DND-41 (cell line): Measurements from ENCODE around the gene HADHB.

Experiments used
- ATAC-seq: fragments of 200-7000 bp; cut with Tn5 transposase; 3 replicates; pipeline ENCODE4 v1.9.1; 2021; ENCODE audit warnings: low read depth; ENCODE audit not compliant: insufficient read depth
- DNase-seq: peaks from one replicate; pipeline ENCODE4 v3.0.0-alpha.2; 2020
- H2AFZ ChIP-seq: 2 replicates; pipeline ENCODE4 v1.6.0; 2012; ENCODE audit warnings: low read depth, low read length
- H3K27ac ChIP-seq: 2 replicates; pipeline ENCODE4 v1.5.1; 2012; ENCODE audit warnings: low read length, inconsistent platforms
- H3K27me3 ChIP-seq: fragments of 200-600 bp; sonication (generic); 2 replicates; pipeline ENCODE4 v1.6.0; 2012; ENCODE audit warnings: low read length, mild to moderate bottlenecking, inconsistent platforms; ENCODE audit not compliant: insufficient read depth, poor library complexity
- H3K36me3 ChIP-seq: 2 replicates; pipeline ENCODE4 v1.5.1; 2012; ENCODE audit warnings: low read length, inconsistent platforms; ENCODE audit not compliant: insufficient read depth
- H3K4me1 ChIP-seq: 2 replicates; pipeline ENCODE4 v1.5.1; 2012; ENCODE audit warnings: mild to moderate bottlenecking, low read length; ENCODE audit not compliant: insufficient read depth
- H3K4me2 ChIP-seq: 2 replicates; pipeline ENCODE4 v1.6.0; 2012; ENCODE audit warnings: mild to moderate bottlenecking, moderate library complexity, low read length, inconsistent platforms; ENCODE audit not compliant: insufficient read depth
- H3K4me3 ChIP-seq, 2 experiments: fragments of 200-600 bp in 1 of 2; shearing (Covaris generic) in 1 of 2; 2 replicates each; pipeline ENCODE4 v1.5.1; 2012 to 2016; ENCODE audit warnings: inconsistent platforms in 2 of 2, low read length in 2 of 2, mild to moderate bottlenecking in 2 of 2, low read depth in 1 of 2, moderate library complexity in 1 of 2
- H3K79me2 ChIP-seq: 2 replicates; pipeline ENCODE4 v1.6.0; 2012; ENCODE audit warnings: low read length, inconsistent platforms; ENCODE audit not compliant: insufficient read depth
- H3K9ac ChIP-seq: 2 replicates; pipeline ENCODE4 v1.6.0; 2012; ENCODE audit warnings: low read depth, mild to moderate bottlenecking, inconsistent platforms, low read length, moderate library complexity
- H3K9me3 ChIP-seq: 2 replicates; pipeline ENCODE4 v1.5.1; 2012; ENCODE audit warnings: low read length, moderate library complexity, mild to moderate bottlenecking, inconsistent platforms; ENCODE audit not compliant: insufficient read depth, severe bottlenecking
- H4K20me1 ChIP-seq: 2 replicates; pipeline ENCODE4 v1.6.0; 2012; ENCODE audit warnings: low read length; ENCODE audit not compliant: insufficient read depth
- CTCF ChIP-seq: IDR thresholded peaks from 2 replicates; pipeline ENCODE4 v1.5.1; 2012; ENCODE audit warnings: borderline replicate concordance, low read length, moderate library complexity, mild to moderate bottlenecking; ENCODE audit not compliant: poor library complexity, severe bottlenecking; ENCODE audit errors: extremely low read depth
- EZH2 ChIP-seq: IDR thresholded peaks from 3 replicates; pipeline ENCODE4 v1.6.1; 2012; ENCODE audit warnings: borderline replicate concordance, low read depth, mild to moderate bottlenecking, moderate library complexity, low read length, inconsistent platforms; ENCODE audit not compliant: severe bottlenecking

HADHB gene

DNA sequence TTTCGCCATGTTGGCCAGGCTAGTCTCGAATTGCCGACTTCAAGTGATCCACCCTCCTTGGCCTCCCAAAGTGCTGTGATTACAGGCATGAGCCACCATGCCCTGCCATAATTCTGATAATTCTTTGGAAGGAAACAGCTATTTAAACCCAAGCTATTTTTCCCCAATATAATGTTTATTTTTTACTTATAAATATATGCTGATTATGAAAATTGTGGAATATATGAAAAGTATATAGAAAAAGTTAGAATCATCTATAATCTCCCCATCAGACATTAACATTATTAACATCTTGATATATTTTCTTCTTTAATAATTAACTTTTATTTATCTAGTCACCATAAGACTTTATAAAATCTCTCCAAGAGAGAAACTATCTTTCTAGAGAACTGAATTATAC is 41.2 kb downstream of the HADHB start:
- ATAC-seq, result no peak
- no peak for TF ChIP-seq EZH2
- TF ChIP-seq CTCF, result no peak
- Histone ChIP-seq H3K27me3 (no peaks in the 10 kb centered on the region), H2AFZ (no peak overlapping the region), H3K36me3 (peaks cover 52% of the 10 kb centered on the region), H3K79me2 (no peaks in the 10 kb centered on the region), H4K20me1 (no peaks in the 10 kb centered on the region), H3K4me2 (no peak overlapping the region), H3K4me3 (no peak overlapping the region), H3K9me3 (no peaks in the 10 kb centered on the region), H3K4me1 (no peaks in the 10 kb centered on the region), H3K9ac (no peak overlapping the region), H3K27ac (no peak overlapping the region)
- no peak for DNase-seq

GRCh38 chr2:26290001-26290400 is 45.3 kb downstream of the HADHB start:
- no peak for ATAC-seq
- peaks cover 24% of the 10 kb centered on the region for H3K36me3 ChIP-seq
- TF ChIP-seq CTCF (no peak), EZH2 (no peak)
- DNase-seq, result no peak
- H3K4me2 ChIP-seq, result no peak overlapping the region
- H3K9me3 ChIP-seq, result no peaks in the 10 kb centered on the region
- H4K20me1 ChIP-seq, result no peaks in the 10 kb centered on the region
- no peaks in the 10 kb centered on the region for H3K4me1 ChIP-seq
- no peak overlapping the region for H3K27ac ChIP-seq
- H3K79me2 ChIP-seq, result no peaks in the 10 kb centered on the region
- H3K4me3 ChIP-seq, result no peak overlapping the region
- no peak overlapping the region for H3K9ac ChIP-seq
- no peak overlapping the region for H2AFZ ChIP-seq
- no peaks in the 10 kb centered on the region for H3K27me3 ChIP-seq

DNA sequence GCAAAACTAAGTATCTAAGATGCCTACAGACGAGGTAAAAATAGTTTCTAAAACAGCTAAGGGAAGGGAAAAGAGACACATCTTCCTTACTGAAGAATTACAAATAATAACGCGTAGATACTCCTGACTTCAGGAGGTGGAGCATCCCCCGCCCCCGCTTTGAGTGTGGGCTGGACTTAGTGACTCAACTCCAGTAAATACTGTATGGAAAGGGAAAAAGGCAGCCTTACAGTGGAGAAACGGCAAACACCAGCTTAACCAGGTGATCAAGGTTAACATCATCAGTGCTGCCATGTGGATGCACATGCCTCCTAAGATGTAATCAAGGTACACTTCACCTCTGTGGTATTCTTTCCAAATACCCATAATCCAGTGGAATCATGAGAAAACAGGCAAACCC is 47.9 kb downstream of the HADHB start:
- Histone ChIP-seq H3K36me3 (peaks cover 8% of the 10 kb centered on the region), H3K9me3 (no peaks in the 10 kb centered on the region), H3K27me3 (no peaks in the 10 kb centered on the region), H3K79me2 (no peaks in the 10 kb centered on the region), H4K20me1 (no peaks in the 10 kb centered on the region), H3K9ac (no peak overlapping the region), H2AFZ (no peak overlapping the region), H3K4me3 (no peak overlapping the region), H3K4me2 (no peak overlapping the region), H3K27ac (no peak overlapping the region), H3K4me1 (no peaks in the 10 kb centered on the region)
- TF ChIP-seq EZH2 (no peak), CTCF (no peak)
- DNase-seq, result no peak
- no peak for ATAC-seq

GRCh38 chr2:26295511-26295910 is 50.8 kb downstream of the HADHB start:
- Histone ChIP-seq H3K27ac (no peak overlapping the region), H3K79me2 (no peaks in the 10 kb centered on the region), H3K4me3 (no peak overlapping the region), H3K9ac (no peak overlapping the region), H3K27me3 (no peaks in the 10 kb centered on the region), H3K4me2 (no peak overlapping the region), H4K20me1 (no peaks in the 10 kb centered on the region), H3K4me1 (peaks cover 22% of the 10 kb centered on the region), H3K36me3 (no peaks in the 10 kb centered on the region), H2AFZ (no peak overlapping the region), H3K9me3 (no peaks in the 10 kb centered on the region)
- ATAC-seq (no peak), DNase-seq (no peak)
- TF ChIP-seq EZH2 (no peak), CTCF (no peak)
